Measurements from ENCODE around the gene SPATA32.

- TF ChIP-seq CTCF (IDR thresholded peaks at IDR 0.05) = no peak
- no peak for TF ChIP-seq POLR2A (IDR thresholded peaks at IDR 0.05)
Measured at GRCh38 chr17:45242029-45242414, 19.9 kb downstream of the SPATA32 start.

Data from body of pancreas (tissue), 4 donors.